HCT116 (cell line): ENCODE results near the gene SLC6A19.

Experiments used
- CBX3 ChIP-seq: IDR thresholded peaks from 2 replicates; pipeline ENCODE4 v1.6.1; 2012; ENCODE audit warnings: low read depth
- CEBPB ChIP-seq: IDR thresholded peaks from 2 replicates; pipeline ENCODE4 v1.6.1; 2012; ENCODE audit warnings: low read depth
- CTCF ChIP-seq, 3 experiments: fragments of 200-600 bp in 1 of 3; sonication (generic) in 1 of 3; IDR thresholded peaks in 2 of 3; conservative IDR thresholded peaks in 1 of 3; 2 replicates each; pipeline ENCODE4 v1.5.1; 2012 to 2017; ENCODE audit warnings: low read depth in 2 of 3, low read length in 2 of 3, antibody characterized with exemption in 1 of 3, borderline replicate concordance in 1 of 3, control low read depth in 1 of 3, mild to moderate bottlenecking in 1 of 3, mixed read lengths in 1 of 3, mixed run types in 1 of 3, moderate library complexity in 1 of 3; ENCODE audit not compliant: insufficient read depth in 1 of 3
- EZH2 ChIP-seq: fragments of 200-600 bp; sonication (generic); IDR thresholded peaks from 2 replicates; pipeline ENCODE4 v1.6.1; 2017; ENCODE audit warnings: antibody characterized with exemption, mixed run types
- EZH2phosphoT487 ChIP-seq: fragments of 200-600 bp; IDR thresholded peaks from 2 replicates; pipeline ENCODE4 v1.6.1; 2018; ENCODE audit warnings: antibody characterized with exemption, borderline replicate concordance
- POLR2A ChIP-seq: IDR thresholded peaks from 2 replicates; pipeline ENCODE4 v1.7.0; 2011; ENCODE audit warnings: borderline replicate concordance; ENCODE audit not compliant: insufficient read depth, insufficient read length; ENCODE audit errors: extremely low read depth
- POLR2AphosphoS5 ChIP-seq: IDR thresholded peaks from 2 replicates; pipeline ENCODE4 v1.6.1; 2011; ENCODE audit warnings: mild to moderate bottlenecking, low read depth, low read length, moderate library complexity
- RAD21 ChIP-seq: IDR thresholded peaks from 2 replicates; pipeline ENCODE4 v1.6.1; 2012; ENCODE audit warnings: low read depth, mild to moderate bottlenecking
- REST ChIP-seq: IDR thresholded peaks from 2 replicates; pipeline ENCODE4 v1.6.1; 2012; ENCODE audit warnings: low read depth
- ZFX ChIP-seq: fragments of 450-650 bp; IDR thresholded peaks from 2 replicates; pipeline ENCODE4 v1.6.1; 2017
- ZNF274 ChIP-seq: fragments of 200-500 bp; sonication (Bioruptor generic); IDR thresholded peaks from 2 replicates; pipeline ENCODE4 v1.6.1; 2014; ENCODE audit warnings: mild to moderate bottlenecking, low read depth, low read length, inconsistent platforms
- TF ChIP-seq, protein P1 (sequence below): IDR thresholded peaks from 2 replicates; pipeline ENCODE4 v1.6.1; 2012
- TF ChIP-seq, protein P2 (sequence below): IDR thresholded peaks from 2 replicates; pipeline ENCODE4 v1.6.1; 2011; ENCODE audit warnings: mild to moderate bottlenecking, low read length, moderate library complexity; ENCODE audit not compliant: insufficient replicate concordance; ENCODE audit errors: extremely low read depth

DNA sequence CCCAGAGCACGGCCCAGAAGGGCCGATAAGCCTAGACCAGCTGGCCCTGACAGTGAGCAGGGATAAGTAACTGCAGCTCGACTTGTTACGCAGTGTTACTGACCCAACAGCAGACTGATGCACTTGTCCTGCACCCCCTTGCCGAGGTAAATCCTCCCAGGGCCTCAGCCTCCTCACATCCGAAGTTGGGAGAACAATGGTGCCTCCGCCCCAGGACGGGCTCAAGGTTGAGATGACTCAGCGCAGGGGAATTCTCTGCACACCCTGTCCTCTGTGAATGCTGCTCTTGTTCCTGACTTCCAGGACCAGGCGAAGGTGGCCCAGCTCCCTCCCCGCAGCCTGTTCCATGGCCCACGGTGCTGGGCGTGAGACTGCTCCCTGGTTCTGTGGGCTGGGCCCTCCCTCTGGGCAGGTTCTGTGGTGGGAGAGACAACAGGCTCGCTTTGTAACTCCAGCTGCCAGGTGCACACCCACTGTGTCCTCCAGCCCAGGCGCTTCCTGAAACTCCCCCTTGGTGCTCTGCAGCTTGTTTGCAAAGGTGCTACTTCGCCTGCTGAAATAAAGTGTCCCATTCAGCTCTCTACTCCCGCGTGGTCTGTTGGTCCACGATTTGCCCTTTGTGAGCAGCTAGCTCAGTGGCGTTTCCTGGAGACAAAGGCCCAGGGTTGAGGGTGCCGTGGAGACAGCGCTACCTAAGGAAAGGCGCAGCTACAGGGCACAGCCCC lies 40.1 kb upstream of the SLC6A19 start:
- peak; percentile 87 for TF ChIP-seq CBX3
- no peak for TF ChIP-seq EZH2
- no peak for TF ChIP-seq POLR2A
- TF ChIP-seq POLR2AphosphoS5: no peak
- TF ChIP-seq ZFX: no peak
- no peak for TF ChIP-seq CTCF (IDR thresholded peaks at IDR 0.05 in 2 of 3, conservative IDR thresholded peaks at IDR 0.05 in 1 of 3; ENCODE audit: borderline replicate concordance in 1 of 3, insufficient read depth in 1 of 3, low read depth in 2 of 3, low read length in 2 of 3)
- TF ChIP-seq EZH2phosphoT487: no peak
- TF ChIP-seq, protein P1, sequence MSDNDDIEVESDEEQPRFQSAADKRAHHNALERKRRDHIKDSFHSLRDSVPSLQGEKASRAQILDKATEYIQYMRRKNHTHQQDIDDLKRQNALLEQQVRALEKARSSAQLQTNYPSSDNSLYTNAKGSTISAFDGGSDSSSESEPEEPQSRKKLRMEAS: no peak; the same call in 1 of the 2 replicates
- TF ChIP-seq, protein P2, sequence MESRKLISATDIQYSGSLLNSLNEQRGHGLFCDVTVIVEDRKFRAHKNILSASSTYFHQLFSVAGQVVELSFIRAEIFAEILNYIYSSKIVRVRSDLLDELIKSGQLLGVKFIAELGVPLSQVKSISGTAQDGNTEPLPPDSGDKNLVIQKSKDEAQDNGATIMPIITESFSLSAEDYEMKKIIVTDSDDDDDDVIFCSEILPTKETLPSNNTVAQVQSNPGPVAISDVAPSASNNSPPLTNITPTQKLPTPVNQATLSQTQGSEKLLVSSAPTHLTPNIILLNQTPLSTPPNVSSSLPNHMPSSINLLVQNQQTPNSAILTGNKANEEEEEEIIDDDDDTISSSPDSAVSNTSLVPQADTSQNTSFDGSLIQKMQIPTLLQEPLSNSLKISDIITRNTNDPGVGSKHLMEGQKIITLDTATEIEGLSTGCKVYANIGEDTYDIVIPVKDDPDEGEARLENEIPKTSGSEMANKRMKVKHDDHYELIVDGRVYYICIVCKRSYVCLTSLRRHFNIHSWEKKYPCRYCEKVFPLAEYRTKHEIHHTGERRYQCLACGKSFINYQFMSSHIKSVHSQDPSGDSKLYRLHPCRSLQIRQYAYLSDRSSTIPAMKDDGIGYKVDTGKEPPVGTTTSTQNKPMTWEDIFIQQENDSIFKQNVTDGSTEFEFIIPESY: no peak
- no peak for TF ChIP-seq CEBPB
- TF ChIP-seq REST: no peak
- TF ChIP-seq ZNF274: no peak
- no peak for TF ChIP-seq RAD21
